Adrenal gland (tissue), 5 donors: ENCODE data around the gene TFB2M.

Source experiments
- CTCF ChIP-seq, 6 experiments: fragments of 450-650 bp in 4 of 6; fragments of 200-600 bp in 2 of 6; sonication (generic) in 1 of 6; IDR thresholded peaks; 1 replicate in 5 of 6; 2 replicates in 1 of 6; pipeline versions ENCODE4 v1.5.1 to v1.8.0; 2016 to 2021; ENCODE audit warnings: antibody characterized with exemption in 6 of 6, mild to moderate bottlenecking in 2 of 6, moderate library complexity in 1 of 6
- POLR2A ChIP-seq, 2 donors: fragments of 450-650 bp; IDR thresholded peaks; one replicate each; pipeline ENCODE4 v1.6.1; 2017; ENCODE audit warnings: antibody characterized with exemption in 2 of 2, mild to moderate bottlenecking in 2 of 2, moderate library complexity in 1 of 2
- donor health status: DM: no; HTN: no; CAD: no.

- TF ChIP-seq POLR2A (IDR thresholded peaks at IDR 0.05) (no peak), CTCF (IDR thresholded peaks at IDR 0.05) (no peak)
Observed at GRCh38 chr1:246552110-246552509, 14.0 kb downstream of the TFB2M start.
